Adrenal gland (tissue), 5 donors: Measurements from ENCODE around the gene PAQR7.

Experiments used
- POLR2A ChIP-seq, 2 donors: fragments of 450-650 bp; IDR thresholded peaks; one replicate each; pipeline ENCODE4 v1.6.1; 2017; ENCODE audit warnings: antibody characterized with exemption in 2 of 2, mild to moderate bottlenecking in 2 of 2, moderate library complexity in 1 of 2
- TF ChIP-seq, protein P1 (sequence below), 6 experiments: fragments of 450-650 bp in 4 of 6; fragments of 200-600 bp in 2 of 6; sonication (generic) in 1 of 6; IDR thresholded peaks; 1 replicate in 5 of 6; 2 replicates in 1 of 6; pipeline versions ENCODE4 v1.5.1 to v1.8.0; 2016 to 2021; ENCODE audit warnings: antibody characterized with exemption in 6 of 6, mild to moderate bottlenecking in 2 of 6, moderate library complexity in 1 of 6
- donor health status: DM: no; HTN: no; CAD: no.

GRCh38 chr1:25833158-25833557, 42.4 kb downstream of the PAQR7 start:
- TF ChIP-seq, protein P1, sequence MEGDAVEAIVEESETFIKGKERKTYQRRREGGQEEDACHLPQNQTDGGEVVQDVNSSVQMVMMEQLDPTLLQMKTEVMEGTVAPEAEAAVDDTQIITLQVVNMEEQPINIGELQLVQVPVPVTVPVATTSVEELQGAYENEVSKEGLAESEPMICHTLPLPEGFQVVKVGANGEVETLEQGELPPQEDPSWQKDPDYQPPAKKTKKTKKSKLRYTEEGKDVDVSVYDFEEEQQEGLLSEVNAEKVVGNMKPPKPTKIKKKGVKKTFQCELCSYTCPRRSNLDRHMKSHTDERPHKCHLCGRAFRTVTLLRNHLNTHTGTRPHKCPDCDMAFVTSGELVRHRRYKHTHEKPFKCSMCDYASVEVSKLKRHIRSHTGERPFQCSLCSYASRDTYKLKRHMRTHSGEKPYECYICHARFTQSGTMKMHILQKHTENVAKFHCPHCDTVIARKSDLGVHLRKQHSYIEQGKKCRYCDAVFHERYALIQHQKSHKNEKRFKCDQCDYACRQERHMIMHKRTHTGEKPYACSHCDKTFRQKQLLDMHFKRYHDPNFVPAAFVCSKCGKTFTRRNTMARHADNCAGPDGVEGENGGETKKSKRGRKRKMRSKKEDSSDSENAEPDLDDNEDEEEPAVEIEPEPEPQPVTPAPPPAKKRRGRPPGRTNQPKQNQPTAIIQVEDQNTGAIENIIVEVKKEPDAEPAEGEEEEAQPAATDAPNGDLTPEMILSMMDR (IDR thresholded peaks at IDR 0.05), result no peak
- TF ChIP-seq POLR2A (IDR thresholded peaks at IDR 0.05), result no peak
